Transverse colon (tissue), 4 donors: ENCODE results near the gene LYPD6. TPM values are rescaled to one million over a fixed set of nuclear protein-coding genes. Genes with fewer than 3 reads are reported as not detected.

Experiments used
- DNase-seq: peaks from one replicate; pipeline ENCODE4 v3.0.0-alpha.2; 2019
- H3K27ac ChIP-seq, 4 donors: fragments of 200-600 bp; sonication (generic); 2 replicates each; pipeline ENCODE4 v1.5.1; 2016 to 2018; ENCODE audit warnings: inconsistent platforms in 4 of 4
- H3K27me3 ChIP-seq: fragments of 200-600 bp; sonication (generic); 2 replicates; pipeline ENCODE4 v1.5.1; 2017; ENCODE audit warnings: inconsistent platforms
- H3K36me3 ChIP-seq, 4 donors: fragments of 200-600 bp; sonication (generic); 2 replicates each; pipeline ENCODE4 v1.5.1; 2017 to 2019; ENCODE audit warnings: inconsistent platforms in 4 of 4
- H3K4me1 ChIP-seq, 4 donors: fragments of 200-600 bp; sonication (generic); 2 replicates each; pipeline ENCODE4 v1.5.1; 2017 to 2020; ENCODE audit warnings: inconsistent platforms in 4 of 4
- H3K4me3 ChIP-seq, 4 donors: fragments of 200-600 bp; sonication (generic); 1 replicate in 1 of 4; 2 replicates in 3 of 4; pipeline versions ENCODE4 v1.5.1 to v1.6.1; 2017 to 2019; ENCODE audit warnings: inconsistent platforms in 4 of 4
- H3K9me3 ChIP-seq, 2 donors: fragments of 200-600 bp; sonication (generic); 2 replicates each; pipeline ENCODE4 v1.5.1; 2017 to 2019; ENCODE audit warnings: inconsistent platforms in 2 of 2
- CTCF ChIP-seq, 5 experiments: fragments of 200-600 bp in 3 of 5; fragments of 450-650 bp in 2 of 5; sonication (generic) in 3 of 5; IDR thresholded peaks; 1 replicate in 2 of 5; 2 replicates in 3 of 5; pipeline ENCODE4 v1.5.1; 2016 to 2017; ENCODE audit warnings: antibody characterized with exemption in 5 of 5, inconsistent platforms in 3 of 5, mild to moderate bottlenecking in 2 of 5, moderate library complexity in 1 of 5
- EP300 ChIP-seq: sonication (generic); formaldehyde crosslinking; IDR thresholded peaks from one replicate; pipeline ENCODE4 v1.6.1; 2017; ENCODE audit warnings: antibody characterized with exemption, low read depth
- POLR2A ChIP-seq: fragments of 450-650 bp; IDR thresholded peaks from one replicate; pipeline ENCODE4 v1.6.1; 2016; ENCODE audit warnings: antibody characterized with exemption, mild to moderate bottlenecking, moderate library complexity
- POLR2AphosphoS5 ChIP-seq, 3 donors: sonication (generic); formaldehyde crosslinking; IDR thresholded peaks; one replicate each; pipeline ENCODE4 v1.6.1; 2016; ENCODE audit warnings: antibody characterized with exemption in 3 of 3
- WGBS, 2 donors: methylation state at CpG; one replicate each; pipeline ENCODE4 v1.1.5; 2018; ENCODE audit warnings: low coverage in 1 of 2; 5-methylcytosine and 5-hydroxymethylcytosine counted together
- in situ Hi-C, 4 donors: fragments of 200-750 bp; cut with MboI; loops; one replicate each; pipeline versions ENCODE4 v1.15.0 to v1.15.1; 2017; ENCODE audit warnings: low sequenced_read_pairs in 3 of 4, low pct_ligation_motif_present in 1 of 4, low pct_unique_long_range_greater_than_20kb in 1 of 4
- intact Hi-C: fragments of 100-400 bp; cut with DNase I; formaldehyde crosslinking; loops from one replicate; pipeline ENCODE4 v1.15.1; 2023; ENCODE audit warnings: low total_unique reads
- total RNA-seq, 4 donors: library from RNA; depleted of rRNA; stranded (reverse); fragments of >200 nt; gene quantifications; one replicate each; pipeline ENCODE4 v1.1.0, GENCODE V29; 2016

Gene LYPD6
- total RNA-seq, 4 donors from 2014 or later = 1.3 to 12.3 (median 2.6) TPM

DNA sequence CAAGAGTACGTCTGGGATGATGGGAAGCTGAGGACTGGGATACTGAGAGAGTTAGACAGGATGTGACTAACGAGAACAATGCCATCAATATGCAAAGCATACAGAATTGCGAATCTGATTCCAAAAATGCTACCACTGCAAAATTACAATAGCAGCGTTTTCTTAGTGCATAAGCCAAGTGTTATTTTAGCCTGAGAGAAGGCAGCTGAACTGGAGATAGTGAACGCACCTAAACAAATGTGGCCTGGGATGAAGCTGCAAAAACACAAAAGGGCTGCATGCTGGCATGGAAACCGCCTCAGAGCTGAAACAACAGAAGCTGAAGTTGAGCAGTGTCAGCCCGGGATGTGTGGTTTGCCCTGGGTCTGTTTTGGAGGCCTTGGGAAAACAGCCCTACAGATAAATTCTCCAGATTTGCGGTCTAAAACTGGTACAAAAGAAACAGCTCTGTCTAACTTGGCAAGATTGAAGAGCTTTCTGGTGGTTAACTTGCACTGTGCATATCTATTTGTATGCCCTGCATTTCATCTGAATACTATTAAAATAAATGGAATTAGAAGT is 45.5 kb downstream of the LYPD6 start:
- Histone ChIP-seq H3K27ac (no peak overlapping the region), H3K27me3 (no peaks in the 10 kb centered on the region), H3K9me3 (no peaks in the 10 kb centered on the region), H3K36me3 (no peaks in the 10 kb centered on the region), H3K4me1 (no peaks in the 10 kb centered on the region), H3K4me3 (no peak overlapping the region)
- 64 to 67% methylated on average over 4 to 8 of the region's 8 CpGs for WGBS, 2 donors
- TF ChIP-seq EP300 (no peak), POLR2AphosphoS5 (IDR thresholded peaks at IDR 0.05) (no peak), POLR2A (no peak), CTCF (IDR thresholded peaks at IDR 0.05) (no peak)
- in situ Hi-C loops = no loop called here
- intact Hi-C loops = no loop called here
- no peak for DNase-seq

DNA sequence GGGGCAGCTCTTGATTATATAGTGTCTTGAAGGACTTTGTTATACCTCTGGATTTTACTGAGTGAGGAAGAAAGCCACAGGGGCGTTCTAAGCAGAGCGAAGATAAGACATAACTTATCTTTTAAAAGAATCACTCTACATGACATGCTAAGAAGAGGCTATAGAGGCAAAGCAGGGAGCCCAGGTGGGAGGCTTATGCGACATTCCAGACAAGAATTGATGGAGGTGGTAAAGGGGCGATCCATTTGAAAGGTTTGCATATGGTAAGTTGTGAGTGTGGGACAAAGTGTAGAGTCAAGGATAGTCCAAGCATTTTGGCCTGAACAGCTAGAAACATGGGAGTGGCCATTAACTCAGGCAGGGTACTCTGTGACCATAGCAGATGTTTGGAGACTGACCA is 49.8 kb downstream of the LYPD6 start:
- in situ Hi-C loops (no loop called here), intact Hi-C loops (no loop called here)
- Histone ChIP-seq H3K9me3 (no peaks in the 10 kb centered on the region), H3K36me3 (no peaks in the 10 kb centered on the region), H3K27me3 (no peaks in the 10 kb centered on the region), H3K4me3 (no peak overlapping the region), H3K4me1 (no peaks in the 10 kb centered on the region), H3K27ac (no peak overlapping the region)
- TF ChIP-seq POLR2AphosphoS5 (IDR thresholded peaks at IDR 0.05) (no peak), EP300 (no peak), POLR2A (no peak), CTCF (IDR thresholded peaks at IDR 0.05) (no peak)
- DNase-seq = no peak
- WGBS, 2 donors = 92% methylated on average over 4 of the region's 4 CpGs

GRCh38 chr2:149383340-149383739 is 53.0 kb downstream of the LYPD6 start:
- Histone ChIP-seq H3K27ac (no peak overlapping the region), H3K4me1 (no peaks in the 10 kb centered on the region), H3K27me3 (no peaks in the 10 kb centered on the region), H3K4me3 (no peak overlapping the region), H3K36me3 (no peaks in the 10 kb centered on the region), H3K9me3 (no peaks in the 10 kb centered on the region)
- intact Hi-C loops (no loop called here), in situ Hi-C loops (no loop called here)
- DNase-seq = no peak
- 56 to 89% methylated on average over 1 of the region's 1 CpG for WGBS, 2 donors
- TF ChIP-seq POLR2AphosphoS5 (IDR thresholded peaks at IDR 0.05) (no peak), CTCF (IDR thresholded peaks at IDR 0.05) (no peak)

- 55 to 67% methylated on average over 1 of the region's 1 CpG for WGBS, 2 donors
- intact Hi-C loops (no loop called here), in situ Hi-C loops (no loop called here)
- Histone ChIP-seq H3K27me3 (no peaks in the 10 kb centered on the region), H3K36me3 (no peaks in the 10 kb centered on the region), H3K27ac (no peak overlapping the region), H3K9me3 (no peaks in the 10 kb centered on the region), H3K4me3 (no peak overlapping the region), H3K4me1 (no peaks in the 10 kb centered on the region)
- TF ChIP-seq EP300 = no peak
- no peak for TF ChIP-seq POLR2A
- no peak for TF ChIP-seq POLR2AphosphoS5 (IDR thresholded peaks at IDR 0.05)
- TF ChIP-seq CTCF (IDR thresholded peaks at IDR 0.05) = no peak
- DNase-seq = no peak
Observed at GRCh38 chr2:149385350-149385749, 55.0 kb downstream of the LYPD6 start.
